HG03103 (cell line): Measurements from ENCODE around the gene TEX9.
"Not testable (repeated sequence)": the region's sequence is repeated elsewhere in the genome, so short reads cannot be mapped to it uniquely, and the experiment has no call there.

Experiments used
- ATAC-seq: cut with Tn5 transposase; IDR thresholded peaks from one replicate; pipeline ENCODE4 v1.9.1; 2021; ENCODE audit warnings: low read depth; ENCODE audit not compliant: unreplicated experiment

Gene TEX9

DNA sequence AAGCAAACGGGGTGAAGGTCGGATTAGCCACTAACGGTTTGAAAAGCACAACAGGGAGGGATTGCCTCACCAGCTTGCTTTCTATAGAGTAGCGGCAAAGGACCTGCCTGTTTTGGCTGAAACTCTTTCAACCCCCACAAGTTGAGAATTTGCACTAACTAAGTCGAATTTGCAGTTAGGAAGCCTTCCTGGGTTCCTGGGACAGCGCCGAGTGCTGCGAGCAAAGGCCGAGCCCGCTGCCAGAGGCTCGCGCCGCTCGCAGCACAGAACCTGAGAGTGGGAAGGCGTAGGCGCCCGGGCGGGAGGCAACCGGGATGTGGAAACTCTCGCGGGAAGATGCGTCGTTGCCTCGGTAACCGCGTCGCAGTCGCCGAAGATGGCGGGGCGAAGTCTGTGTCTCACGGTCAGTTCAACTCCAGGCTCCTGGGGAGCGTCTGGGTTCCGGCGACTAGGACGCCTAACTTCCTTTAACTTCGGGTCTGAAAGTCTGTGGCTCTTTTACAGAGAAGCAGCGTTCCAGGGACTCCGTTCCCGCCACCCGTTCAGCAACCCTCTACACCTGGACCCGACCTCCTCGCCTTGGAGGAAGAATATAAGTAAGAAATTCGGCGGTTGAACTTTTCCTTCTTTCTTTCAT is at the start of gene TEX9:
Gene TEX9, plus strand, starts transcription at position 352 of the 637 bp plus-strand sequence. Its CDS starts 25 bp downstream, at position 377.
- peak; percentile 90 for ATAC-seq

GRCh38 chr15:56316561-56316960 is 48.7 kb upstream of the TEX9 start:
- not testable (repeated sequence) for ATAC-seq

DNA sequence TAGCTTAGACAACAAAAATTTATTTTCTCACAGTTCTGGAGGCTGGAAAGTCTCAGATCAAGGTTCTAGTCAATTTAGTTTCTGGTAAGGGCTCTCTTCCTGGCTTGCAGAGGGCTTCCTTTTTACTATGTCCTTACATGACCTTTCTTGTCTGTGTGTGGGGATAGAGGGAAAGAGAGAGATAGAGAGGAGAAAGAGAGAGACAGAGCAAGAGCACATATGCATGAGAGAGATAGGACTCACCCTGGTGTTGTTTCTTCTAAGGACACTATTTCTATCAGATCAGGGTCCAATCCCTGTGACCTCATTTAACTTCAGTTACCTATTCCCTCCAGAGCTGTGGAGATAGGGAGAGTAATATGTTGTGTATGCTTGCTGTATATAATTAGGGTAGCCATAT is 44.9 kb upstream of the TEX9 start:
- no peak for ATAC-seq

- ATAC-seq, result no peak
Measured at GRCh38 chr15:56320861-56321260, 44.4 kb upstream of the TEX9 start.

DNA sequence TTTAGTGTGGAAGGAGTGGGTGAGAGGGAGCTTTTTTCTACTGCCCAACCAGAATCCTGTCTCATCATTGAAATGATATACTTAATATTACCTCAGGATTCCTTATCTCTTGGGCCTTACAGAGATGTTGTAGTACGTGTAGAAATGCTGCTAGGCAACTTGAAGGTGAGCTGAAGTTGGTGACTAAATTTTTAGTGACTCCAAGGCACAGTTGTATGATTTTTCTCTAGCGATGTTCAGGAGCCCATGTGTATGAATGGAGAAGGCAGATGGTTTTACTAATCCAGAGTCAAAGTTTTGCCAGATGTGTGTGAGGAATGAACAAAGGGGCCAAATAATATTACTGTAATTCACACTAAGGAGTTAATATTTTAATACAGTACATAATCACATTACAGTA is 42.8 kb upstream of the TEX9 start:
- no peak for ATAC-seq

- no peak for ATAC-seq
Measured at GRCh38 chr15:56323435-56323834, 41.8 kb upstream of the TEX9 start.

DNA sequence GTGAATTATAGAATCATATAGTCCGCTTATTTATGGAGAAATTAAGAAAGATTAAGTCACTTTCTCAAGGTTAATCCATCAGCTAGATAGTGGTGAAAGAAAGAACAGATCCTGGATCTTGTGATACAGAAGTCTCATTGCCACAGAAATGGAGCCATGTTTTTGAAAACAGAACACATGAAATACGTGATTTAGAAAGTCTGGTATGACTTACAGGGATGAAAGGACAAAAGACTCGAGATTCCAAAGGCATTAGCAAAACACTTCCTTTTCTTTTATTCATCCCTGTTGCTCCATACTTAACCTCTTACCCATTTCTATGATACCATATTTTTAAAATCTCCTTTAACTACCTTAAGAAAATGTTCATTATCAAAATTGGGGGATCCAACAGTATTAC is 40.0 kb upstream of the TEX9 start:
- ATAC-seq, result no peak

DNA sequence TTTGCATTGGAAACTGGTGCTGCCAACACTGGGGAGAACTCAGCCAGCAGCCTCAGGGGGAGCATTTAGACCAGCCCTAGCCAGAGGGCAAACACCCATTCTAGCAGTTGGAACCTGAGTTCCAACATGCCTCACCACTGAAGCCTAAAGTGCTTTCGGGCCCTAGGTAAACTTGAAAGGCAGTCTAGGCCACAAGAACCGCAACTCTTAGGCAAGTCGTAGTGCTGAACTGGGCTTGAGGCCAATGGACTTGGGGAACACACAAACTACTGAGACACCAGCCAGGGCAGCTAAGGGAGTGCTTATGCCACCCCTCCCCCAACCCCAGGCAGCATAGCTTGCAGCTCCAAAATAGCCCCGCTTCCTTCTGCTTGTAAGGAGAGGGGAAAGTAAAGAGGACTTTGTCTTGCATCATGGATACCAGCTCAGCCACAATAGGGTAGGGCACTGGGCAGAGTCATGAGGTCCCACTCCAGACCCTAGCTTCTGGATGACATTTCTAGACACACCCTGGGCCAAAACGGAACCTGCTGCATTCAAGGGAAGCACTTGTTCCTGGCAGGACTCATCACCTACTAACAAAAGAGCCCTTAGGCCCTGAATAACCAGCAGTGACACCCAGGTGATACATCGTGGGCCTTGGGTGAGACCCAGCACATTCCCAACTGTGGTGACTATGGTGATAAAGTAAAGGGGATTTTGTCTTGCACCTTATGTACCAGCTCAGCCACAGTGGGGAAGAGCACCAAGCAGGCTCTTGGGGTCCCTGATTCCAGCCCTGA is 37.3 kb upstream of the TEX9 start:
- no peak for ATAC-seq

DNA sequence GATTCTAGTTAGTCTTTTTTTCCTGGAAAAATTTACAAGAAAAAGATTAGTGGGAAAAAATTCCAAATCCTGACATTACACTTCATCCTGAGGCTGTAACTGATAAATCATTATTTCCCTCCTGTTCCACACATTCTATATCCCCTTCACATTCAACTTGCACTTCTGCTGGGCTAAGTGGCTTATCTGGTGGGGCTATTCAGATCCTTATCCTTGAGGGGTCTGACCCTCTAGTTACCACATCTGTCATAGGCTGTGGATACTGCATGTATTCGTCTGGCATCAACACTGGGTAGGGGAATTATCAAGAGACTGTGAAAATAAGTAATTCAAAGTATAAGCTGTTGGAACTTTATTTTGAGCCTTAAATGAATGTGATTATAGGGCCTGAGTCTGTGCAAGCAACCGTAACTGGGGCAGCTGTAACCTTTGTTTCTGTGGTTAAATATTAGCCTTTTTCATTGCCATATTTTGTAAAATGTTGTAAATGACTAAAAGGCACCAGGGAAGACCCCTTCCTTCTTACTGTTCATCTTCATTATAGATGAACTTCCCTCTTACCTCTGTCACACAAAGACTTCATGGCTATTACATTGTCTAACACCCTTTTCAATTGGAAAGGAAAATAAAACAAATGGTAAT is 28.0 kb upstream of the TEX9 start:
- no peak for ATAC-seq

DNA sequence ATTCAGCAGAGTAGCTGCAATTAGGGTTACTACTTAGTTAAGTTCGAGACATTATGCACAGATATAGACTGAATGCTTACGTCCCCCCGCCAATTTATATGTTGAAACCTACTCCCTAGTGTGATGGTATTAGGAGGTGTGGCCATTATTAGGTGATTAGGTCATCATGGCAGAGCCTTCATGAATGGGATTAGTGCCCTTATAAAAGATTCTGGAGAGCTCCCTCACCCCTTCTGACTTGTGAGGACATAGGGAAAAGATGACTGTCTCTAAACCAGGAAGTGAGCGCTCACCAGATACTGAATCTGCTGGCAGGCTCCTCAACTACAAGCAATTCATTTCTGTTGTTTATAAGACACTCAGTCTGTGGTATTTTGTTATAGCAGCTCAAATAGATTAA is 25.6 kb upstream of the TEX9 start:
- ATAC-seq, result no peak

DNA sequence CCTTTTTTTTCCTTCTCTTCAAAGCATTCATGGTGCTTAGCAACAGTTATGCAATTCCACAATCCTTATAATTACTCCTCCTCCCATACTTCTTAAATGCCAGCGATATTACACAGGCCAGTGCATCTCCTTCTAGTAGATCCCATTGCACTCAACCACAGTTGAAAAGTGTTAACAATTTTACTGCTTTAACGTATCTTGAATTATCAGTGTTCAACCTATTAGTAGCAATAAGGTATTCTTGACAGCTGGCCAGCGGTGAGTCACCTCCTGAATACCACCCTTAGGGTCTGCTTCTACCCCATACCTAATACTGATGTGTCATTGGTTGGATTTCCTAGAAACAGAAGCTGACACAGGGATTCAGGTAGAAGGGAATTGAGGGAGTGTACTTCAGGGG is 24.0 kb upstream of the TEX9 start:
- ATAC-seq, result no peak

DNA sequence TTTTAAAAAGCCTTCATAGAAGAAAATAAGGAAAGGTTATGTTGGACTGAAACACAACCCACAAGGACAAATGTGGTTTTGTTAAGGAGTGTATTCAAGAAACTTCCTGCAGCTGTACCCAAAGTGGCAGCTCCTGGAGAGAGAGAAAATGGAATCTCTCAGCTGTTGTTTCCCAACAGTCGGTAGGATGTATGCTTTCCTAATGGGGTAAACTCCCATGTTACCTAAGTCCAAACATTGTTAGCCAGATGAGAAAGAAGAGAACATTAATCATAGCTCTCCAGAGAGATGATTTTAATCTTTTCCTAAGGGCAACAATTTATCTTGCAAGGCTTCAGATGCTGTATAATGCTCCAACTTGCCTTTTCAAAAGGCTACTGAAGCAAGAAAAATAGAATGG is 22.6 kb upstream of the TEX9 start:
- ATAC-seq, result no peak

- ATAC-seq, result no peak
Measured at GRCh38 chr15:56343879-56344278, 21.3 kb upstream of the TEX9 start.

DNA sequence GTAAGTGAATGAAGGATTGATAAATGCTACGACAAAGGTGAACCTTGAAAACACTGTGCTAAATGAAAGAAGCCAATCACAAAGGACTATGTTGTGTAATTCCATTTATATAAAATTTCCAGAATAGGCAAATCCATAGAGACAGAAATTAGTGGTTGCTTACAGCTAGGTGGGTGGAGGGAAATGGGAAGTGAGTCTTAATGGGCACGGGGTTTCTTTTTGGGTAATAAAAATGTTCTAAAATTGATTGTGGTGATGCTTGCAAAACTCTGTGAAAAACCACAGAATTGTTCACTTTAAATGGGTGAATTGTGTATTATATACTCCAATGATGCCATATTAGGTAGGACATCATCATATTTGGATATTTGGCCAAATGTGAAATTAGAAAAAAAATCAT is 20.9 kb upstream of the TEX9 start:
- ATAC-seq, result no peak

- no peak for ATAC-seq
Measured at GRCh38 chr15:56346414-56346813, 18.8 kb upstream of the TEX9 start.

- ATAC-seq, result no peak
Measured at GRCh38 chr15:56349554-56349953, 15.7 kb upstream of the TEX9 start.

GRCh38 chr15:56351353-56351752 is 13.9 kb upstream of the TEX9 start:
- no peak for ATAC-seq

- no peak for ATAC-seq
Measured at GRCh38 chr15:56351957-56352506, 13.2 kb upstream of the TEX9 start.

- ATAC-seq, result no peak
Measured at GRCh38 chr15:56353119-56353518, 12.1 kb upstream of the TEX9 start.

- ATAC-seq, result no peak
Measured at GRCh38 chr15:56353740-56354139, 11.5 kb upstream of the TEX9 start.

GRCh38 chr15:56356616-56357015 is 8.6 kb upstream of the TEX9 start:
- ATAC-seq, result peak; percentile 65
